Hematopoietic multipotent progenitor cell treated with erythropoietin and hydrocortisone succinate and interleukin-3 and kit ligand, for 17 days (in vitro differentiated cells): ENCODE data around the gene ANKRD63.
A peak's percentile ranks its signal among the peaks of the same experiment; 100 is the strongest.

Source experiments
- DNase-seq: peaks from one replicate; pipeline ENCODE4 v3.0.0-alpha.2; 2015; ENCODE audit warnings: low spot score

The ANKRD63 gene

DNA sequence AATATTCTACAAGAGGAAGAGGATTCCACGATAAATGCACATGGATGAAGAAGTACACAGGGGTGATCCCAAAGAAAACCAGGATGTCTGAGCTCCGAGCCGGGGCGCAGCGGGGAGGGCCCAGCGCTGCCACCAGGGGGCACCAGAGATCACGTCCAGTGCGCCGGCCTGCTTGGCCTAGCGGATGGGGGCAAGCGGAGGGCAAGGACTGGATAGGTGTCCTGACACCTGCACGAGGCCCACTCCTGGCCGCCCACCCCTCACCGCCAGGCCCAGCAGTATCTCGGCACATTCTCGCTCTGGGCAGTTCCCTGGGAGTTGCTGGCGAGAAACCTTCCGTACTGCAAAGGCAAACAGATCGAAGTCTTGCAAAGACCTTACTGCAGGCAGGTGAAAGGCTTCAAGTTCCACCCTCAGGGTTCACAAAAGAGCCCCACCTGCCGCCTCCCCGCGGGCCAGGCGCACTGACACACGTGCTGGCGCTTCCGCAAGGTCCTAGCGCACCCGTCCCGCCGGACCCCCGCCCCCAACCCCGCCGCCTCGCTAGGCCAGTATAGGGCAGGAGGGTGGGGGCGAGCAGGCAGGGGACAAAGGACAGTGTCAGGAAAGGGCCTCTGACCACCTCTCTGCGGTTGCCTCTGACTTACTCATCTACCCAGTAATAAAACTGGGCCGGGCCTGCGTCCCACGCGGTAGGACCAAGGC, 3.3 kb downstream of the ANKRD63 start:
- DNase-seq = peak; percentile 72

DNA sequence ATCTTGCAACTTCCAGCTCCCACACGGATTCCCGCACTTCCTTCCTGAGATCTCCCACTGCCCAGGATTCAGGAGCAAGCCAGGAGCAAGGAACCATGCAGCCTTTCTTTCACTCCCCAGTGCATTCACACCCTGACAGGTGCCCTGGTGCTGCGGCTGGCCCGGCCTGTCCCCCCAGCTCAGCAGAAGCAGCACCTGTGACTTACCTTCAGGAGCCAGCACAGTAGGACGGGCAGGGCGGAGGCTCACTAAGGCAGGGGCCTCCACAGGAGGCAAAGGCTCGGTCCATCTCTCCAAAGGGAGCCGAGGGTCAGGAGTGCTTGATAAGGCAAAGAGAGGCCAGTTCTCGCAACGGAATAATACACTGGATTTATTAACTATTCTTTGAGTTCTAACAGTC, 4.8 kb downstream of the ANKRD63 start:
- DNase-seq = no peak

DNA sequence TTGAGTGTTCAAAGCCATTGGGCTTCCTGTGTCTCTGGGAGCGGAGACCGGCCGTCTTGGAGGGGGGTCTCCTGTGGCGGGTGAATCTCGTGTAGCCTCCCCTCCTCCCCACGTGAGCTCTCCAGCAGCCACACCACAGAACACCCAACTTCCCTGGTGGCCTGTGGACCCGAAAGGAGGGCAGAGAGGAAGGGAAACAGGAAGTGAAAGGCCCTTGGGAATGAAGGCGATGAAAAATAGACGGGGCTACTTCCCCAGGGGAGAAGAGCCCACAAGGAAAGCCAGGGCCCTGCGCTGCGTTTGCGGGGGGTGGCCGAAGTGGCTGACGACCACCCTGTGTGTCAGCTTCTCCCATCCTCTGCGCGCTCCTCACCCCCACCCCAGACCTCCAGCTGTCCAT, 5.4 kb downstream of the ANKRD63 start:
- no peak for DNase-seq

DNA sequence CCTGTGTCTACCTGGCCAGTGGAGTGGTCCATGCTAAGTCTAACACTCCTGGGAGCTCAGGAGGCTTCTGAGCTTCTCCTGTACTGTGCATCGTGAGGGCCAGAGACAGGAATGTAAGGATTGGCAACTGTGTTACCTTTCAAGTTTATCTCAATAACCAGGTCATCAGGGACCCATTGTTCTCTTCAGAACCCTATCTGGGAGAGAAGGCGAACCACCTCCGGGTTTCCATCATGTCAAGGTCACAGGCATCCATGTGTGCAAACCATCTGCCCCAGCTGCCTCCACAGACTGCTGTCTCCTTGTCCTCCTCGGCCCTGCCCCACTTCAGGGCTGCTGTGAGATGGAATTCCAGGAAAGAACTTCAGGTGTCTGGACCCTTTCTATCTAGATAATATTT, 5.9 kb downstream of the ANKRD63 start:
- DNase-seq = no peak

DNA sequence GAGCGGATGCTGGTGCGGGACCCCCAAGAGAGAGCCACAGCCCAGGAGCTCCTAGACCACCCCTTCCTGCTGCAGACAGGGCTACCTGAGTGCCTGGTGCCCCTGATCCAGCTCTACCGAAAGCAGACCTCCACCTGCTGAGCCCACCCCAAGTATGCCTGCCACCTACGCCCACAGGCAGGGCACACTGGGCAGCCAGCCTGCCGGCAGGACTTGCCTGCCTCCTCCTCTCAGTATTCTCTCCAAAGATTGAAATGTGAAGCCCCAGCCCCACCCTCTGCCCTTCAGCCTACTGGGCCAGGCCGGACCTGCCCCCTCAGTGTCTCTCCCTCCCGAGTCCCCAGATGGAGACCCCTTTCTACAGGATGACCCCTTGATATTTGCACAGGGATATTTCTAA, 6.9 kb downstream of the ANKRD63 start:
- no peak for DNase-seq

DNA sequence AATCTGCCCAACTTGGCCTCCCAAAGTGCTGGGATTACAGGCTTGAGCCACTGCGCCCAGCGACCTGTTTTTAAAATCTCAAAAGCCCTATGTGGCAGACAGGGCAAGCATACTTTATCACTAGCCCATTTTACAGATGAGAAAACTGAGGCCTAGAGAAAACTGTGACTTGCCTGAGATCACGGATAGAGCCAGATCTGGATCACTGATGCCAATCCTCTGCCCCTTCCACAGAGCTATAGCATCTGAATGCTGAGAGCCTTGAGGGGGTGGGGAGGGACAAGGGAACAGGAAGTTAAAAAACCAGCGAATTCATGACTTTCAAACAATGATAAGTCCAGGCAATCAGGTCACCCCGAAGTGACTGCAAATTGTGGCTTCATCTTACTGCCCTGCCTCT, 7.3 kb downstream of the ANKRD63 start:
- no peak for DNase-seq

DNA sequence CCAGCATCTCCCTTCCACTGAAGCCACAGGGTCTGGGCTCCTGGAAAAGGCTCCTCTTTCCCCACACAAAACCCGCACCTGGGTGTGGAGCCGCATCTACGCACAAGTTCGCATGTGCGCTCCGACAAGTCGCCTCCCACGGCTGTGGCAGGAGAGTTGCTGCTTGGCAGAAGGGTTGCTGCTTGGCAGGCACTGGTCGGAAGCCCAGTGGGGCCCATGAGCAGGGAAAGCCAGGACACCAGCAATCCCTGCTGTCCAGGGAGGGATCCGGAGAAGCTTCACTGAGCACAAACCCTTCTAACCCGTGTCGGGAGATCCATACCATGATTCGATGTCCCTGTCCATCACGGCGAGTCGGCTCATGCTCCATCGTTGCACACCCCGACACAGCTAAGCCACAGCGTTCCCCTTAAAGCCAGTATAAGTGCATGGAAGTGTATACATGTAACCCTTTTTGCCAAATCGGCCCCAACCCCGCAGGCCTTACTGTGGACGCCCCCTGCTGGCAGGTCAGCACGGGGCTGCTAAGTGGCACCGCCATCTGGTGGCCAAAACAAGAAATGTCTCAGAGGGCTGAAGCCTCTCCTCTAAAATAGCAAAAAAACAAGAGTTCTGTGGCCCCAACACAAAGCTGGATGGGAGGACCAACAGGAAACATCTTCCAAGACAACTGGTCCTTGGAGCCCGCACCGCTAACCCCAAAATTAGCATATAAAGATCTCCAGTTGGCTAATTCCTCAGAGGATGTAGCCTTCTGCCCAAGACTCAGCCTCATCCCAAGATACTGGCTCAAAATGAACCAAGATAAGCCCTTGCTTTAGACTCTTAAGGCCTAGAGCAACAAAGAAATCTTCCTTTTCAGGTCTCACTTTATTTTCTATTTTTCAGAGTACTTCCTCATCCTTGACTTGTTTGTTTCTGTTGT, 8.3 kb downstream of the ANKRD63 start:
- peak; percentile 89 for DNase-seq

DNA sequence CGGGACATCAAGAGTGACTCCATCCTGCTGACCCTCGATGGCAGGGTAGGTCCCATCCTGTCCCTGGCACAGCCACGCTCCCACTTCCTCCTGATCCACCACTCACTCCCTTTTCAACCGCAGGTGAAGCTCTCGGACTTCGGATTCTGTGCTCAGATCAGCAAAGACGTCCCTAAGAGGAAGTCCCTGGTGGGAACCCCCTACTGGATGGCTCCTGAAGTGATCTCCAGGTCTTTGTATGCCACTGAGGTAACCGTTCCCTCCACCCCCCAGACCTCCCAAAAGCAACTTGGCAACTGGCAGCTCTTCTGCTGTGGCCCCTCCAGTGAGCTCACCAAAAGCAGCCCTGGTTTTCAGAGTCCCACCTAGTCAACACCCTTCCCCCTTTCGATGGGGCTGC, 9.4 kb downstream of the ANKRD63 start:
- DNase-seq = no peak

DNA sequence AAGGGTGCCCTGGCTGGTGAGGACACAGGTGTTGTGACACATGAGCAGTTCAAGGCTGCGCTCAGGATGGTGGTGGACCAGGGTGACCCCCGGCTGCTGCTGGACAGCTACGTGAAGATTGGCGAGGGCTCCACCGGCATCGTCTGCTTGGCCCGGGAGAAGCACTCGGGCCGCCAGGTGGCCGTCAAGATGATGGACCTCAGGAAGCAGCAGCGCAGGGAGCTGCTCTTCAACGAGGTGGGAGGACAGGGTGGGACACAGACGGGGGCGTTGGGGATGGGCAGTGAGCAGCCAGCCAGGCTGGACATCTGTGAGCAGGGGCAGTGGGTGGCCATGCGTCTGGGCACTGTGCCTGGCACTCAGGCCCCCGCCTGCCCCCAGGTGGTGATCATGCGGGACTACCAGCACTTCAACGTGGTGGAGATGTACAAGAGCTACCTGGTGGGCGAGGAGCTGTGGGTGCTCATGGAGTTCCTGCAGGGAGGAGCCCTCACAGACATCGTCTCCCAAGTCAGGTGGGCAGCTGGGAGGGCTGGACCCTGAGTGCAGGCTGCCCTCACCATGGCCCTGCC, 10.3 kb downstream of the ANKRD63 start:
- no peak for DNase-seq

DNA sequence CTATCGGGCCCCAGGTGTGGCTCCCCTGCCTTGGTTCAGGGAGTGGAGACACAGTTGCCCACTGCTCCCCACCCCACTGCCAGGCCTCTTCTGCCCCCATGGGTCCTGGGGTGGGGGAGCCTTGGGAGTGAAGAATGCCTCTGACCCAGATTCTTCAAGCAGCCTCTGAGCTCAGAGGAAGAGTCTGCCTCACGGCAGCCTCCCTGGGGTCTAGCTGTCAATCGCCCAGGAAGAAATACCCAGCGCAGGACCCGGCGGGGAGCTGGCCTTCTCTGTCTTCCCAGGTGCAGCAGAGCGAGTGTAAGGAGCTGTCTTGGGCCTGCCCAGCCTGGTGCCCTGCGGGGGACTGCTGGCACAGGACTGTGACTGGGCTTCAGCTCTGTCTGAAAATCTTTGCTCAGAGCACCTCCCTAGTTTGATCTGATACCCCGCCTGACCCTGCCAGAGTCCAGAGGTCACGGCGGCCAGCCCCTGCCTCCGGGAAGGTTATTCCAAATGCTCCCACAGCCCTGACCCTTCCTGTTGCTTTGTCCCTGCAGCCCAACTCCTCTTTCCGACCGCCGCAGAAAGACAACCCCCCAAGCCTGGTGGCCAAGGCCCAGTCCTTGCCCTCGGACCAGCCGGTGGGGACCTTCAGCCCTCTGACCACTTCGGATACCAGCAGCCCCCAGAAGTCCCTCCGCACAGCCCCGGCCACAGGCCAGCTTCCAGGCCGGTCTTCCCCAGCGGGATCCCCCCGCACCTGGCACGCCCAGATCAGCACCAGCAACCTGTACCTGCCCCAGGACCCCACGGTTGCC, 11.0 kb downstream of the ANKRD63 start:
- no peak for DNase-seq

DNA sequence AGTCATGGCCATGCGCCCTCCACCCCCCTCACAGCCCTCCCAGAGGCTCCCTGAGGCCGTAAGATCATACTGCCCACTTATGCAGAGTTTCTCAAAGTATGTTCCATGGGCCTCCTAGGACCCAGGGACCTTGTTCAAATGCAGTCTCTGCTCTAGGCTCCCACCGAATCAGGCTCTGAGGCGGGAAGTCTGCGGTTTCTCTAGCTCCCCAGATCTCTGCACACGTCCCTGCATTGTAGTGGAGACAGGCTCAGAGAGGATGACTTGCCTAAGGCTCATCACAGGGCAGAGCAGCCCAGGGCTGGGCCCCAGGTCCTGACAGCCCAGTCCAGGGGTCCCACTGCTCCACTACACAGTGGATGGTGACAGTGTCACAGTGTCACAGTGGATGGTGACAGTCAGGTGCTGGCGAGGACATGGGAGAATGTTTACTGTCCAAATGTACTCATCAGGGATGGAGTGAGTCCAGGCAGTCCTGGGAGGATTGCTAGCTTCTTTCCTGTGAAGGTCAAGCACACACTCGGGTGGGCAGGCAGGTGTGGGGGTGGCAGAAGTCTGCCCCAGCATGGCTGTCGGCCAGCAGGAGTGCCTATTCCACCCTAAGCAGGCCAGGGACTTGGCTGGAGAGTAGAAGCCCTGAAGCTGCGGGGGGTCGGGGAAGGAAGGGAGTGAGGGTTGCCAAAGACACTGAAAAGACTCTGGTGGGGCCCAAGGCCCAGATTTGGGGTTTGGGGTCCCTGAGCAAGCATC, 12.4 kb downstream of the ANKRD63 start:
- DNase-seq = no peak

DNA sequence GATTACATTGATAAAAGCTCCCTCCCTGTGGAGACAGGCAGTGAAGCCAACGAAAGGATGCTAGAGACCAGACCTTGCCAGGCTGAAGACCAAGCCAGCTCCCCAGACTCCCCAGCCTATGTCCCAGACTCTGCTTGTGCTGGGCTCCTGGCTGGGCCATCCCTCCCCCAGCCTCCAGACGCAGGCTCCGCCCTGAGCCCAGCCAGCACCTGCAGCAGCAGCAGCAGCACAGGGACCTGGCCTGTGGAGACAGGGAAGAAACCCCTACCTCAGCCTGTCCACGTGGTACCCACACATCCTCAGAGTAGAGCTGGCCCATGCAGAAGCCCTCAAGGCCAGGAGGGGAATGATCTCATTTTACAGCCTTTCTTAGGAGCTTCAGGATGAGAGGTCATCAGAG, 13.3 kb downstream of the ANKRD63 start:
- DNase-seq = no peak

DNA sequence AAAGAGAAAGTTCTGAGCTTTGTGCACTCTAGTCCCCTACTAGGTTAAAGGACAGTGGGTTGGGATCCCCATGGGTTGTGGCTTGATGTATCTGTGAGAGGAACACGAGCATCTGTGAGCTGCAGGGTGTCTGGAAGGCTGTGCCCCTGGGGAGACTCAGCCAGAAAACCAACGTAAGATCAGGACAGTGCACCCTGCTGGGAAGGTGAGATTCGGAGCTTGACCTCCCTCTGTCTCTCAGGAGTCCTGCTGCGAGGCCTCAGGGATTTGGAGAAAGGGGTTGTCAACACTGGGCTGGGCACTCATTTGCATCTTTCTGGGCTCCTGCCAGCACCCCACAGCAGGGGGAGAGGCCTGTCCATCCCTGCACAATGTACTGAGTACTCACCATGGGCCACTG, 15.2 kb downstream of the ANKRD63 start:
- DNase-seq = no peak

DNA sequence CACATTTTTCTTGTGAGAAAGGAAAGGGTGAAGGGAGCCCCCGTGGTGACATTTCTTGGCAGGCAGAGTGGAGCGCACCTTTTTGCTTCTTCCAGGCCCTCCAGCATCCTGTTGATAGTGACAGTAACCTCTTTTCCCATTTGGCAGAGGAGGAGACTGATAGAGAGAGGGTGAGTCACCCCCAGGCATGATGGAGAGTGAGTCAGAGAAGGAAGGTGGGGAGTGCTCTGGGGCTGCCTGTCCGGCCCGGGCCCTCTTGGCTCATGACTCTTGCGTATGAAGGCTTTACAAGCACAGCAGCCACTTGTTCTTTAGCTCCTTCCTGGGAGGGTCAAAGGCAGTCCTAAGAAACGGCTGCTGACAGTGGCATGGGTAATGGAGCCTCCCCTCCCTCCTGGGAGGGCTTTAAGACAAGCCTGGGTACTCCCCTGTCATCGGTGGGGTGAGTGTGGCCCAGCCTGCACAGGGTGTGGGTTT, 16.0 kb downstream of the ANKRD63 start:
- peak; percentile 23 for DNase-seq

DNA sequence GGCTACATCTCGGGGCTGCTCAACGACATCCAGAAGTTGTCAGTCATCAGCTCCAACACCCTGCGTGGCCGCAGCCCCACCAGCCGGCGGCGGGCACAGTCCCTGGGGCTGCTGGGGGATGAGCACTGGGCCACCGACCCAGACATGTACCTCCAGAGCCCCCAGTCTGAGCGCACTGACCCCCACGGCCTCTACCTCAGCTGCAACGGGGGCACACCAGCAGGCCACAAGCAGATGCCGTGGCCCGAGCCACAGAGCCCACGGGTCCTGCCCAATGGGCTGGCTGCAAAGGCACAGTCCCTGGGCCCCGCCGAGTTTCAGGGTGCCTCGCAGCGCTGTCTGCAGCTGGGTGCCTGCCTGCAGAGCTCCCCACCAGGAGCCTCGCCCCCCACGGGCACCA, 17.0 kb downstream of the ANKRD63 start:
- no peak for DNase-seq

DNA sequence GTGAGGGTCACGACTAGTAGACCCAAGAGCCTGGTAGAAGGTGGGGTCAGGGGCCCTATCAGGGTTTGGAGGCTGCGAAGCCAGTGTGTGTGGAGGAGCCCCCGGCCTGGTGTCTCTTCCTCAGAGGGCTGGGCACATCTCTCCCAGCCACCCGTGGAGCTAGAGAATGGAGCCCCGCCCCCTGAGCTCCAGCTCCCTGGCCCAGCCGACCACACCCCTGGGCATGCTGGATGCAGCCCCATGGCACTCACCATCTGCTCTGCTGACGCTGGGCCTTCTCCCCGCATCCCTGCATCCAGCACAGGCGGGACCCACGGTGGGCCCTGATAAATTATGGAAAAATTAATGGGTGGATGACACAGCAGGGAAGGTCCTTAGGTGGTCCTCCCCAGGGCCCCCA, 17.5 kb downstream of the ANKRD63 start:
- no peak for DNase-seq

DNA sequence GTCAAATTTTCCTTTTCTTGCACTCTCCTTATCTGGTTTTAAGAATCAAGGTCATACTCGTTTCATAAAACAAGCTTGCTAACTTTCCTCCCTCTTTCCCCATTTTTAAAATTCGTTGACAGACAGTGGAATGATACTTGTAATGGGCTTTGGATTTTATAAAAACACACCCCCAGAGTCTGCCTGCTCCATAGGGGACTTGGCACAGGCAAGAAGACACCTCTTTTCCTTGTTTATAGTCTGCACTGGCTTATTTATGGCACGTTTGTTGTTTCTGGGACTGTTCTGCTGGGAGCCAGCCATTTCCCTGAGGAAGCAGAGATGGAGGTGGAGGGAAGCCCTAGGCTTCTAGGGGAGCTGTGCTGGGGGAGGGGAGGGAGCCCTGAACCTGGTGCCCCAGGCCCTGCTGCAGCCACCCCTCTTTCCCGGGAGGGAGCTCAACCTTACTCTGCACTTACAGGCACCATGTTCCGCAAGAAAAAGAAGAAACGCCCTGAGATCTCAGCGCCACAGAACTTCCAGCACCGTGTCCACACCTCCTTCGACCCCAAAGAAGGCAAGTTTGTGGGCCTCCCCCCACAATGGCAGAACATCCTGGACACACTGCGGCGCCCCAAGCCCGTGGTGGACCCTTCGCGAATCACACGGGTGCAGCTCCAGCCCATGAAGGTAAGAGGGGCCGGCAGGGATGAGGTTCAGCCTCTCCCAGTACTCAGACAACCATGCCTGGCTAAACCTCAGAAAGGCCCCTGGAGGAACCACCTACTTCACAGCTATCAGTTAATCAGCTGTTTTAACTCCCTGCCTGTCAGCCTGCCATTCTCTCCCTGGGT, 18.3 kb downstream of the ANKRD63 start:
- no peak for DNase-seq

DNA sequence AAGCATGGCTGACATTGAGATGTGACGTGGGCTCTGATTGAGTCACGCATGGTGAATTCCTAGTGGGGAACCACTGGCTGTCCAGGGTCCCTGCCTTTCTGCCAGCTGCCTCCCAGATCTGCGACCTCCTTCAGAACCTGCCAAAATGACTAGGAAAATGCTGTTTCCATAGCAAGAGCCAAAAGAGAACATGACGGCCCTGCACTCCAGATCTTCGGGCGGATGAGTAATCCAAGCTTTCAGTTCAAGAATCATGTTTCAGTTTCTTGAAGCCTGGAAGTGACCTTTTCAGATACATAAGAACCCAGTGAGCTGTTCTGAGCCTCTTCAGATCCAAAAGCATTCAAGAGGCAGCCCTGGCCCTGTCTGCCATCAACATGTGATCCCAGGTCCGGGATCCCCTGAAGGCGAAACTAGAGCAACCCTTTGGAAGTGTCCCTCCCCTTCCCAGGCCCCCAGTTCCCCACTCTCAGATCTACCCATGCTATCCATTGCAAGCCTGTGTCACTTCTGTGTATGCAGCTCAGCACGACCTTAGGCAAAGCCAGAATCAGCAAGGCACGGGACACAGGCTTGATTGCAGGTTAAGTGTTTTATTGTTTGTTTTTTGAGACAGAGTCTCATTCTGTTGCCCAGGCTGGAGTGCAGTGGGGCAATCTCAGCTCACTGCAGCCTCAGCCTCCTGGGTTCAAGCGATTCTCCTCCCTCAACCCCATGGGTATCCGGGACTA, 19.7 kb downstream of the ANKRD63 start:
- DNase-seq = no peak

DNA sequence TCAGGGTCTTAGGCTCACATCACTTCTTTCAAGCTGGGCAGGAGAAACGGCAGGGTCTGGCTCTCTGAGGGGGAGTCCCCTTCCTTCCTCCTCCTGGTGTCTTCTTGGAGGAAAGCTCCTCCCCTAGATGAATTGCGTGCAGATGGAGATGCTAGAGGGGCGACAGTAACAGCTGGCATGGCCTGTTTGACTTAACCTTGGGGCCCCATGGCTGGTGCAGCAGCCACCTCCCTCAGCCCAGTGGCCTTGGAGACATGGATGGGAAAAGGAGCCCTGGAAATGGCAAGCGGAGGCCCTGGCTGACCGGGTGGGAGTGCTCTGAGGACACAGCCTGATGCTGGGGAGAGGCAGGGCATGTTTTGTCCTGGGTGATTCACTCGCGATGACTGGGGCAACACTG, 23.8 kb downstream of the ANKRD63 start:
- DNase-seq = no peak

DNA sequence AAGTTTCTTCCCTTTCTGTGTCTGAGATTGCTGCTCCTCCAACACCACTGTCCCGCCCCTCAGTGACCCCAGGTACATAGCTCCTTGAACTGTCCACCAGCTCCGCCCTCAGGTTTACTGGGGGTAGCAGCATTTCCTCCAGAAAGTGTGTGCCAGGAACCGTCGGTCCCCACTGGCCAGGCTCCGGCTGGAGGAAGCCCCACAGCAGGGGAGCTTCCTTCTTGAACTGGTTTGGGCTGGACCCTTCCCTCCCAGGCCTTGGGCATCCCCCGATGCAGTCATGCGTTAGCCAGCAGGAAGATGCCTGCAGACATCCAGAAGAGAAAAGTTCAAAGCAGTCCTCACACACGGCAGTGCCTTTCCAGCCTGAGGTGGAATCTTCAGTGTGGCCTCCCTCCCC, 24.3 kb downstream of the ANKRD63 start:
- no peak for DNase-seq
